ENCODE data around the gene C10orf71. TPM values are rescaled to one million over a fixed set of nuclear protein-coding genes. Genes with fewer than 3 reads are reported as not detected.

C10orf71 gene
- total and polyA plus RNA-seq, 3 donors from 2014 or later: 0.08 to 0.79 (median 0.12) TPM

GRCh38 chr10:49365675-49366415, 66.9 kb downstream of the C10orf71 start:
- TF ChIP-seq, protein P1, sequence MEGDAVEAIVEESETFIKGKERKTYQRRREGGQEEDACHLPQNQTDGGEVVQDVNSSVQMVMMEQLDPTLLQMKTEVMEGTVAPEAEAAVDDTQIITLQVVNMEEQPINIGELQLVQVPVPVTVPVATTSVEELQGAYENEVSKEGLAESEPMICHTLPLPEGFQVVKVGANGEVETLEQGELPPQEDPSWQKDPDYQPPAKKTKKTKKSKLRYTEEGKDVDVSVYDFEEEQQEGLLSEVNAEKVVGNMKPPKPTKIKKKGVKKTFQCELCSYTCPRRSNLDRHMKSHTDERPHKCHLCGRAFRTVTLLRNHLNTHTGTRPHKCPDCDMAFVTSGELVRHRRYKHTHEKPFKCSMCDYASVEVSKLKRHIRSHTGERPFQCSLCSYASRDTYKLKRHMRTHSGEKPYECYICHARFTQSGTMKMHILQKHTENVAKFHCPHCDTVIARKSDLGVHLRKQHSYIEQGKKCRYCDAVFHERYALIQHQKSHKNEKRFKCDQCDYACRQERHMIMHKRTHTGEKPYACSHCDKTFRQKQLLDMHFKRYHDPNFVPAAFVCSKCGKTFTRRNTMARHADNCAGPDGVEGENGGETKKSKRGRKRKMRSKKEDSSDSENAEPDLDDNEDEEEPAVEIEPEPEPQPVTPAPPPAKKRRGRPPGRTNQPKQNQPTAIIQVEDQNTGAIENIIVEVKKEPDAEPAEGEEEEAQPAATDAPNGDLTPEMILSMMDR (IDR thresholded peaks at IDR 0.05): no peak
- TF ChIP-seq POLR2A (IDR thresholded peaks at IDR 0.05): no peak
- Histone ChIP-seq H3K27me3 (no peaks in the 10 kb centered on the region), H3K27ac (no peak overlapping the region), H3K4me3 (no peak overlapping the region), H3K9me3 (no peaks in the 10 kb centered on the region), H3K36me3 (ENCODE audit: low read depth, missing control alignments) (no peaks in the 10 kb centered on the region), H3K4me1 (peaks cover under 1% of the 10 kb centered on the region)
- WGBS, 2 donors: 78 to 81% methylated on average over 9 to 23 of the region's 23 CpGs
- intact Hi-C loops (cut with DNase I; ENCODE audit: low total_unique reads): no loop called here
- DNase-seq: no peak

- no peaks in the 10 kb centered on the region for H3K4me1 ChIP-seq
- no peak for TF ChIP-seq POLR2A (IDR thresholded peaks at IDR 0.05)
- TF ChIP-seq, protein P1 (IDR thresholded peaks at IDR 0.05): no peak
- no peak for DNase-seq
- H3K27ac ChIP-seq: no peak overlapping the region
- no peaks in the 10 kb centered on the region for H3K27me3 ChIP-seq
- H3K4me3 ChIP-seq: no peak overlapping the region
- no peaks in the 10 kb centered on the region for H3K36me3 ChIP-seq (ENCODE audit: low read depth, missing control alignments)
- intact Hi-C loops (cut with DNase I; ENCODE audit: low total_unique reads): no loop called here
- H3K9me3 ChIP-seq: no peaks in the 10 kb centered on the region
- WGBS, 2 donors: 82 to 86% methylated on average over 4 of the region's 4 CpGs
Measured at GRCh38 chr10:49366460-49366859, 67.5 kb downstream of the C10orf71 start.

DNA sequence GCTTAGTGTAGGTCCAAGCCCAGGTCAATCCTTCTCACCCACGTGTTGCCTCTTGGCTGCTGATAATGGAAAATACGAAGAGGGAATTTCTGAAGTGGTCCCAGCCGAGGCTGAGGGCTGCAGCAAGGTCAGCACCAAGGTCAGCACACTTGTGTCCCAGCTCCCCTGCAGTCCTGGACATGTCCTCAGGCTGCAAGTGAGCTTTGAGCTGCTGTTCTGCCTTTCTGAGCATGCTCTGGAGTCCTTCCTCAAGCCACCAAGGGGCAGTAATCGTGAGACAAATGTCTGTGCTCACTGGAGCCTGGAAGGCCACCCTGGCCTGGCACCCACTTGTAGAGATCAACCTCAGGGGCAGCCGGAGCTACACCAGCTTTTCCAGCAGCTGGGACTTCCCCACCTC, 68.6 kb downstream of the C10orf71 start:
- intact Hi-C loops (cut with DNase I; ENCODE audit: low total_unique reads): no loop called here
- Histone ChIP-seq H3K36me3 (ENCODE audit: low read depth, missing control alignments) (no peaks in the 10 kb centered on the region), H3K4me1 (no peaks in the 10 kb centered on the region), H3K4me3 (no peak overlapping the region), H3K27me3 (no peaks in the 10 kb centered on the region), H3K27ac (no peak overlapping the region), H3K9me3 (no peaks in the 10 kb centered on the region)
- no peak for DNase-seq
- WGBS, 2 donors: 51 to 69% methylated on average over 2 to 5 of the region's 5 CpGs
- TF ChIP-seq, protein P1 (IDR thresholded peaks at IDR 0.05): no peak
- no peak for TF ChIP-seq POLR2A (IDR thresholded peaks at IDR 0.05)

GRCh38 chr10:49368256-49368655, 69.3 kb downstream of the C10orf71 start:
- Histone ChIP-seq H3K4me3 (no peak overlapping the region), H3K27ac (no peak overlapping the region), H3K27me3 (no peaks in the 10 kb centered on the region), H3K9me3 (no peaks in the 10 kb centered on the region), H3K36me3 (ENCODE audit: low read depth, missing control alignments) (no peaks in the 10 kb centered on the region), H3K4me1 (no peaks in the 10 kb centered on the region)
- 90 to 95% methylated on average over 3 to 4 of the region's 4 CpGs for WGBS, 2 donors
- TF ChIP-seq, protein P1 (IDR thresholded peaks at IDR 0.05): no peak
- no peak for TF ChIP-seq POLR2A (IDR thresholded peaks at IDR 0.05)
- intact Hi-C loops (cut with DNase I; ENCODE audit: low total_unique reads): no loop called here
- DNase-seq: no peak

All from testis (tissue), 3 donors.